Osteoblast (primary cell): ENCODE results near the gene KCND2. TPM values are rescaled to one million over a fixed set of nuclear protein-coding genes. Genes with fewer than 3 reads are reported as not detected.

Source experiments
- DNase-seq: peaks from one replicate; pipeline ENCODE4 v3.0.0; 2011; ENCODE audit warnings: low spot score, mixed read lengths; ENCODE audit not compliant: insufficient read length; ENCODE audit errors: missing footprints
- H2AFZ ChIP-seq: 2 replicates; pipeline ENCODE4 v1.6.0; 2011; ENCODE audit warnings: mild to moderate bottlenecking, low read length
- H3K27ac ChIP-seq: 2 replicates; pipeline ENCODE4 v1.5.1; 2011; ENCODE audit warnings: mild to moderate bottlenecking, low read depth, low read length, moderate library complexity
- H3K27me3 ChIP-seq: 2 replicates; pipeline ENCODE4 v1.6.0; 2012; ENCODE audit warnings: mild to moderate bottlenecking, control low read depth, inconsistent platforms, low read length, moderate library complexity; ENCODE audit not compliant: insufficient read depth
- H3K36me3 ChIP-seq: 2 replicates; pipeline ENCODE4 v1.5.1; 2011; ENCODE audit warnings: mild to moderate bottlenecking, low read length, control low read depth, moderate library complexity; ENCODE audit not compliant: insufficient read depth
- H3K4me1 ChIP-seq: 2 replicates; pipeline ENCODE4 v1.5.1; 2011; ENCODE audit warnings: mild to moderate bottlenecking, low read length, control low read depth, moderate library complexity; ENCODE audit not compliant: insufficient read depth
- H3K4me2 ChIP-seq: 2 replicates; pipeline ENCODE4 v1.6.0; 2011; ENCODE audit warnings: mild to moderate bottlenecking, low read length; ENCODE audit not compliant: insufficient read depth
- H3K4me3 ChIP-seq: fragments of 200-600 bp; sonication (generic); 3 replicates; pipeline ENCODE4 v1.5.1; 2012; ENCODE audit warnings: mild to moderate bottlenecking, low read length, inconsistent platforms; ENCODE audit not compliant: insufficient read depth
- H3K79me2 ChIP-seq: 2 replicates; pipeline ENCODE4 v1.6.0; 2012; ENCODE audit warnings: mild to moderate bottlenecking, low read length, control low read depth, inconsistent platforms; ENCODE audit not compliant: insufficient read depth
- H3K9me3 ChIP-seq: 2 replicates; pipeline ENCODE4 v1.5.1; 2011; ENCODE audit warnings: low read depth, low read length, control low read depth
- H4K20me1 ChIP-seq: 2 replicates; pipeline ENCODE4 v1.6.0; 2012; ENCODE audit warnings: mild to moderate bottlenecking, low read length, control low read depth; ENCODE audit not compliant: insufficient read depth
- CTCF ChIP-seq: IDR thresholded peaks from 2 replicates; pipeline ENCODE4 v1.5.1; 2011; ENCODE audit warnings: mild to moderate bottlenecking, low read depth, low read length, moderate library complexity; ENCODE audit errors: extremely low read depth
- total RNA-seq: library from RNA; depleted of rRNA; stranded (reverse); fragments of >200 nt; gene quantifications from 2 replicates; pipeline ENCODE4 v1.2.3, GENCODE V29; 2012

Gene KCND2
- total RNA-seq, 1 donor: 6.5 TPM

GRCh38 chr7:120615703-120616102, 342.7 kb downstream of the KCND2 start:
- Histone ChIP-seq H3K4me3 (no peak overlapping the region), H3K4me2 (no peak overlapping the region), H4K20me1 (no peaks in the 10 kb centered on the region), H3K79me2 (no peaks in the 10 kb centered on the region), H3K27ac (no peak overlapping the region), H3K9me3 (no peaks in the 10 kb centered on the region), H3K4me1 (no peaks in the 10 kb centered on the region), H3K27me3 (no peaks in the 10 kb centered on the region), H3K36me3 (no peaks in the 10 kb centered on the region), H2AFZ (no peak overlapping the region)
- DNase-seq: no peak
- no peak for TF ChIP-seq CTCF

GRCh38 chr7:120617275-120617674, 344.3 kb downstream of the KCND2 start:
- H3K4me2 ChIP-seq: no peak overlapping the region
- DNase-seq: no peak
- H3K36me3 ChIP-seq: no peaks in the 10 kb centered on the region
- H2AFZ ChIP-seq: no peak overlapping the region
- no peak overlapping the region for H3K4me3 ChIP-seq
- H3K27me3 ChIP-seq: no peaks in the 10 kb centered on the region
- no peaks in the 10 kb centered on the region for H3K79me2 ChIP-seq
- H3K27ac ChIP-seq: no peak overlapping the region
- TF ChIP-seq CTCF: no peak
- no peaks in the 10 kb centered on the region for H3K4me1 ChIP-seq
- H3K9me3 ChIP-seq: no peaks in the 10 kb centered on the region
- H4K20me1 ChIP-seq: no peaks in the 10 kb centered on the region

GRCh38 chr7:120628251-120628650, 355.3 kb downstream of the KCND2 start:
- no peak for DNase-seq
- H3K79me2 ChIP-seq: no peaks in the 10 kb centered on the region
- H3K9me3 ChIP-seq: no peaks in the 10 kb centered on the region
- no peak for TF ChIP-seq CTCF
- no peaks in the 10 kb centered on the region for H3K27me3 ChIP-seq
- no peaks in the 10 kb centered on the region for H4K20me1 ChIP-seq
- H3K4me2 ChIP-seq: no peak overlapping the region
- no peaks in the 10 kb centered on the region for H3K4me1 ChIP-seq
- H3K27ac ChIP-seq: no peak overlapping the region
- no peak overlapping the region for H3K4me3 ChIP-seq
- H3K36me3 ChIP-seq: no peaks in the 10 kb centered on the region
- H2AFZ ChIP-seq: no peak overlapping the region

GRCh38 chr7:120639884-120640283, 366.9 kb downstream of the KCND2 start:
- no peak for DNase-seq
- no peaks in the 10 kb centered on the region for H3K9me3 ChIP-seq
- no peak overlapping the region for H3K4me3 ChIP-seq
- H3K27ac ChIP-seq: no peak overlapping the region
- no peaks in the 10 kb centered on the region for H3K4me1 ChIP-seq
- H3K79me2 ChIP-seq: no peaks in the 10 kb centered on the region
- H3K4me2 ChIP-seq: no peak overlapping the region
- H2AFZ ChIP-seq: no peak overlapping the region
- no peaks in the 10 kb centered on the region for H4K20me1 ChIP-seq
- TF ChIP-seq CTCF: no peak
- H3K36me3 ChIP-seq: no peaks in the 10 kb centered on the region
- H3K27me3 ChIP-seq: no peaks in the 10 kb centered on the region
